Measurements from ENCODE around the gene DCAF6.

Gene DCAF6

GRCh38 chr1:168095476-168095875 is 159.0 kb downstream of the DCAF6 start:
- Histone ChIP-seq H3K18ac (ENCODE audit: low read length) (no peak overlapping the region), H3K36me3 (ENCODE audit: control insufficient read depth in 1 of 2, insufficient read depth in 2 of 2, low read length in 2 of 2) (peaks cover 0 to under 1% of the 10 kb centered on the region in 2 experiments), H3K9me3 (ENCODE audit: insufficient read depth, low read depth, low read length) (peaks cover 1% of the 10 kb centered on the region), H3K9ac (ENCODE audit: low read length) (no peak overlapping the region), H2BK5ac (ENCODE audit: low read depth, low read length, poor library complexity) (no peak overlapping the region), H4K91ac (ENCODE audit: low read depth, low read length) (no peak overlapping the region), H2AFZ (ENCODE audit: insufficient read depth, low read length, poor library complexity) (no peak overlapping the region), H2BK12ac (ENCODE audit: low read length) (no peak overlapping the region), H3K4me2 (ENCODE audit: low read length) (no peak overlapping the region), H3K4me3 (ENCODE audit: low read depth, low read length) (no peak overlapping the region), H3K79me1 (ENCODE audit: low read length) (no peaks in the 10 kb centered on the region), H3K27ac (ENCODE audit: low read depth, low read length) (no peak overlapping the region), H3K23ac (ENCODE audit: low read length) (no peak overlapping the region), H3K79me2 (ENCODE audit: control insufficient read depth, insufficient read depth, low read length, poor library complexity) (no peaks in the 10 kb centered on the region), H2BK120ac (ENCODE audit: insufficient read depth, low read length, poor library complexity) (no peak overlapping the region), H3K27me3 (ENCODE audit: insufficient read depth, low read length) (no peaks in the 10 kb centered on the region), H2AK5ac (ENCODE audit: low read length) (no peak overlapping the region), H3K14ac (ENCODE audit: low read length) (no peak overlapping the region), H4K12ac (ENCODE audit: low read depth, low read length) (no peak overlapping the region), H3K4me1 (ENCODE audit: control insufficient read depth in 1 of 2, insufficient read depth in 2 of 2, low read length in 2 of 2) (peaks cover 7 to 11% of the 10 kb centered on the region in 2 experiments), H3K4ac (ENCODE audit: low read depth, low read length) (no peak overlapping the region), H4K8ac (ENCODE audit: low read depth, low read length) (no peak overlapping the region)
- no peak for DNase-seq
- no CpG with 5 or more reads among the region's 6 CpGs for WGBS (ENCODE audit: extremely low coverage, insufficient coverage, insufficient read length)

- Histone ChIP-seq H4K91ac (ENCODE audit: low read depth, low read length) (no peak overlapping the region), H2BK120ac (ENCODE audit: insufficient read depth, low read length, poor library complexity) (no peak overlapping the region)
- WGBS (ENCODE audit: extremely low coverage, insufficient coverage, insufficient read length): no CpG with 5 or more reads among the region's 27 CpGs
Measured at GRCh38 chr1:168096296-168097165, 160.0 kb downstream of the DCAF6 start.

GRCh38 chr1:168097921-168098528 is 161.5 kb downstream of the DCAF6 start:
- H2BK120ac ChIP-seq (ENCODE audit: insufficient read depth, low read length, poor library complexity): no peak overlapping the region
- no peaks in the 10 kb centered on the region for H3K79me2 ChIP-seq (ENCODE audit: control insufficient read depth, insufficient read depth, low read length, poor library complexity)
- no peak overlapping the region for H2BK12ac ChIP-seq (ENCODE audit: low read length)
- no peak overlapping the region for H3K4me3 ChIP-seq (ENCODE audit: low read depth, low read length)
- H4K91ac ChIP-seq (ENCODE audit: low read depth, low read length): no peak overlapping the region
- no peak overlapping the region for H2AFZ ChIP-seq (ENCODE audit: insufficient read depth, low read length, poor library complexity)
- H3K4ac ChIP-seq (ENCODE audit: low read depth, low read length): no peak overlapping the region
- no peak overlapping the region for H4K8ac ChIP-seq (ENCODE audit: low read depth, low read length)
- no peak overlapping the region for H3K23ac ChIP-seq (ENCODE audit: low read length)
- H3K18ac ChIP-seq (ENCODE audit: low read length): no peak overlapping the region
- H2AK5ac ChIP-seq (ENCODE audit: low read length): no peak overlapping the region
- WGBS (ENCODE audit: extremely low coverage, insufficient coverage, insufficient read length): no CpG with 5 or more reads among the region's 12 CpGs
- H3K36me3 ChIP-seq (ENCODE audit: control insufficient read depth in 1 of 2, insufficient read depth in 2 of 2, low read length in 2 of 2): no peaks in the 10 kb centered on the region
- H3K27me3 ChIP-seq (ENCODE audit: insufficient read depth, low read length): no peaks in the 10 kb centered on the region
- H3K4me2 ChIP-seq (ENCODE audit: low read length): no peak overlapping the region
- DNase-seq: no peak
- no peak overlapping the region for H4K12ac ChIP-seq (ENCODE audit: low read depth, low read length)
- no peak overlapping the region for H3K14ac ChIP-seq (ENCODE audit: low read length)
- no peak overlapping the region for H3K9ac ChIP-seq (ENCODE audit: low read length)
- peaks cover 1% of the 10 kb centered on the region for H3K9me3 ChIP-seq (ENCODE audit: insufficient read depth, low read depth, low read length)
- no peak overlapping the region for H3K27ac ChIP-seq (ENCODE audit: low read depth, low read length)
- H3K79me1 ChIP-seq (ENCODE audit: low read length): no peaks in the 10 kb centered on the region
- no peak overlapping the region for H2BK5ac ChIP-seq (ENCODE audit: low read depth, low read length, poor library complexity)
- H3K4me1 ChIP-seq (ENCODE audit: control insufficient read depth in 1 of 2, insufficient read depth in 2 of 2, low read length in 2 of 2): peaks cover 7 to 14% of the 10 kb centered on the region in 2 experiments

More at GRCh38 chr1:168096296-168097165, 160.0 kb downstream of the DCAF6 start:
- peaks cover 7 to 14% of the 10 kb centered on the region in 2 experiments for H3K4me1 ChIP-seq (ENCODE audit: control insufficient read depth in 1 of 2, insufficient read depth in 2 of 2, low read length in 2 of 2)
- H3K79me2 ChIP-seq (ENCODE audit: control insufficient read depth, insufficient read depth, low read length, poor library complexity): no peaks in the 10 kb centered on the region
- no peak overlapping the region for H3K23ac ChIP-seq (ENCODE audit: low read length)
- H4K8ac ChIP-seq (ENCODE audit: low read depth, low read length): no peak overlapping the region
- H3K4me2 ChIP-seq (ENCODE audit: low read length): no peak overlapping the region
- H3K9me3 ChIP-seq (ENCODE audit: insufficient read depth, low read depth, low read length): peaks cover 1% of the 10 kb centered on the region
- H3K36me3 ChIP-seq (ENCODE audit: control insufficient read depth in 1 of 2, insufficient read depth in 2 of 2, low read length in 2 of 2): no peaks in the 10 kb centered on the region
- no peak overlapping the region for H4K12ac ChIP-seq (ENCODE audit: low read depth, low read length)
- no peaks in the 10 kb centered on the region for H3K27me3 ChIP-seq (ENCODE audit: insufficient read depth, low read length)
- H3K4me3 ChIP-seq (ENCODE audit: low read depth, low read length): no peak overlapping the region
- no peak overlapping the region for H2AK5ac ChIP-seq (ENCODE audit: low read length)
- H3K9ac ChIP-seq (ENCODE audit: low read length): no peak overlapping the region
- no peak overlapping the region for H3K4ac ChIP-seq (ENCODE audit: low read depth, low read length)
- H2BK5ac ChIP-seq (ENCODE audit: low read depth, low read length, poor library complexity): no peak overlapping the region
- no peak overlapping the region for H2AFZ ChIP-seq (ENCODE audit: insufficient read depth, low read length, poor library complexity)
- no peak overlapping the region for H3K18ac ChIP-seq (ENCODE audit: low read length)
- no peak overlapping the region for H3K14ac ChIP-seq (ENCODE audit: low read length)
- no peak overlapping the region for H2BK12ac ChIP-seq (ENCODE audit: low read length)
- no peak overlapping the region for H3K27ac ChIP-seq (ENCODE audit: low read depth, low read length)
- DNase-seq: no peak
- H3K79me1 ChIP-seq (ENCODE audit: low read length): no peaks in the 10 kb centered on the region

- Histone ChIP-seq H3K4me1 (ENCODE audit: control insufficient read depth in 1 of 2, insufficient read depth in 2 of 2, low read length in 2 of 2) (peaks cover 7 to 14% of the 10 kb centered on the region in 2 experiments), H4K8ac (ENCODE audit: low read depth, low read length) (no peak overlapping the region), H2BK120ac (ENCODE audit: insufficient read depth, low read length, poor library complexity) (no peak overlapping the region), H2AK5ac (ENCODE audit: low read length) (no peak overlapping the region), H3K18ac (ENCODE audit: low read length) (no peak overlapping the region), H3K79me2 (ENCODE audit: control insufficient read depth, insufficient read depth, low read length, poor library complexity) (no peaks in the 10 kb centered on the region), H3K4ac (ENCODE audit: low read depth, low read length) (no peak overlapping the region), H3K9me3 (ENCODE audit: insufficient read depth, low read depth, low read length) (peaks cover 1% of the 10 kb centered on the region), H4K91ac (ENCODE audit: low read depth, low read length) (no peak overlapping the region), H3K4me3 (ENCODE audit: low read depth, low read length) (no peak overlapping the region), H3K36me3 (ENCODE audit: control insufficient read depth in 1 of 2, insufficient read depth in 2 of 2, low read length in 2 of 2) (no peaks in the 10 kb centered on the region), H3K27me3 (ENCODE audit: insufficient read depth, low read length) (no peaks in the 10 kb centered on the region), H3K27ac (ENCODE audit: low read depth, low read length) (no peak overlapping the region), H3K14ac (ENCODE audit: low read length) (no peak overlapping the region), H4K12ac (ENCODE audit: low read depth, low read length) (no peak overlapping the region), H3K23ac (ENCODE audit: low read length) (no peak overlapping the region), H2AFZ (ENCODE audit: insufficient read depth, low read length, poor library complexity) (no peak overlapping the region), H3K9ac (ENCODE audit: low read length) (no peak overlapping the region), H2BK5ac (ENCODE audit: low read depth, low read length, poor library complexity) (no peak overlapping the region), H3K4me2 (ENCODE audit: low read length) (no peak overlapping the region), H2BK12ac (ENCODE audit: low read length) (no peak overlapping the region), H3K79me1 (ENCODE audit: low read length) (no peaks in the 10 kb centered on the region)
- no CpG with 5 or more reads among the region's 15 CpGs for WGBS (ENCODE audit: extremely low coverage, insufficient coverage, insufficient read length)
- peak; percentile 94 to 98 for DNase-seq
Measured at GRCh38 chr1:168098534-168099320, 162.2 kb downstream of the DCAF6 start.

Data from trophoblast cell (in vitro differentiated cells and primary cell).